Neural progenitor cell (in vitro differentiated cells): ENCODE measurements around the gene EP400.

Source experiments
- CTCF ChIP-seq: fragments of 200-600 bp; sonication (generic); IDR thresholded peaks from 2 replicates; pipeline ENCODE4 v1.5.1; 2017; ENCODE audit warnings: antibody characterized with exemption, mild to moderate bottlenecking
- EZH2 ChIP-seq: fragments of 200-600 bp; sonication (generic); IDR thresholded peaks from 2 replicates; pipeline ENCODE4 v1.6.1; 2017; ENCODE audit warnings: antibody characterized with exemption, mild to moderate bottlenecking, moderate library complexity
- EZH2phosphoT487 ChIP-seq: fragments of 200-600 bp; sonication (generic); IDR thresholded peaks from 2 replicates; pipeline ENCODE4 v1.6.1; 2017; ENCODE audit warnings: antibody characterized with exemption

DNA sequence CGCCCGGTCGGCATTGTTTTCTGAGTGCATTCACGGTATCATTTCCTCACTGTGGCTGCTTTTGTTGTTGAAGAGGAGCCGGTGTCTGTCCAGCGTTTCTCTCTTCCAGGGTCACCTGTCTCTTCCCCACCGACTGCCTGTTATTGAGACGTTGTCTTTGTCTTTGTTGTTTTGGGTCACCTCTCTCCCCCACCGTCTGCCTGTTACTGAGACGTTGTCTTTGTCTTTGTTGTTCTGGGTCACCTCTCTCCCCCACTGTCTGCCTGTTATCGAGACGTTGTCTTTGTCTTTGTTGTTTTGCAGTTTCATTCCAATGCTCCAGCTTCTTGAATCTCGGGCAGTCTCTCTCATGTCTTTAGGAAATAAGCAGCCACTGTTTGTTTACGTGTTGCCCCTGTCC lies 124.5 kb downstream of the EP400 start:
- TF ChIP-seq EZH2phosphoT487 (no peak), CTCF (no peak), EZH2 (no peak)
